ENCODE data around the gene TNFRSF4. TPM values are rescaled to one million over a fixed set of nuclear protein-coding genes. Genes with fewer than 3 reads are reported as not detected.
A peak's percentile ranks its signal among the peaks of the same experiment; 100 is the strongest.

Gene TNFRSF4
- total and polyA plus RNA-seq, 10 of the 15 experiments (the other 5 are each of a cell fraction or from before 2014, with no cell fraction given): 0.05 to 7.3 (median 2.5) TPM; not detected in 1

- BruUV-seq (replicated peaks): no TSS peak
- ATAC-seq: peak; percentile 47
- ChIA-PET SMC1A (ENCODE audit: uncharacterized antibody, unreplicated experiment) (interaction anchor here (1.1 kb wide), 1 partner anchor 25 kb away, joined by 3 read pairs; no protein-coding TSS in a partner anchor), RAD21 (ENCODE audit: unreplicated experiment) (interaction anchor here (0.8 kb wide), 1 partner anchor 12 kb away, joined by 3 read pairs; no protein-coding TSS in a partner anchor), POLR2A (no interaction called here), CTCF (interaction anchor here (1.4 kb wide), 1 partner anchor 116 kb away, joined by 4 read pairs; no protein-coding TSS in a partner anchor)
- peaks cover 1% of the 10 kb centered on the region for H3K79me2 ChIP-seq (ENCODE audit: control insufficient read depth, insufficient read depth, low read length)
- intact Hi-C loops (cut with micrococcal nuclease; ENCODE audit: unreplicated experiment): no loop called here
- no peak overlapping the region for H3K27ac ChIP-seq (ENCODE audit: control insufficient read depth, insufficient read depth)
- no peak overlapping the region for H2AFZ ChIP-seq (ENCODE audit: control insufficient read depth, low read depth, low read length)
- WGBS (ENCODE audit: insufficient coverage, insufficient replicate concordance, low lambda C conversion rate, missing lambda C conversion rate): 29% methylated on average over 42 of the region's 48 CpGs
- no peaks in the 10 kb centered on the region for H3K4me1 ChIP-seq (ENCODE audit: control insufficient read depth, insufficient read depth, low read length)
- H3K9ac ChIP-seq (ENCODE audit: control insufficient read depth, insufficient read depth, low read length): no peak overlapping the region
- H4K20me1 ChIP-seq (ENCODE audit: control insufficient read depth, insufficient read depth): no peaks in the 10 kb centered on the region
- H3K4me3 ChIP-seq: no peak overlapping the region
- FAIRE-seq: no peak
- in situ Hi-C loops (cut with MboI): no loop called here
- H3K27me3 ChIP-seq (replicated peaks in 1 of 2; ENCODE audit: control insufficient read depth in 2 of 2, insufficient read depth in 2 of 2, low read length in 1 of 2): no peaks in the 10 kb centered on the region
- H3K36me3 ChIP-seq (ENCODE audit: control insufficient read depth in 2 of 2, insufficient read depth in 2 of 2, low read length in 1 of 2): no peaks in the 10 kb centered on the region
- H3K4me2 ChIP-seq (ENCODE audit: control insufficient read depth, insufficient read depth): no peak overlapping the region
- TF ChIP-seq MTA2 (IDR thresholded peaks at IDR 0.05; ENCODE audit: low read depth) (0 out of 2 replicates have a peak, but pooled peaks have one; percentile 19), NR2F1 (conservative IDR thresholded peaks at IDR 0.05) (peak; percentile 47; the same call in 1 of the 2 replicates), BHLHE40 (IDR thresholded peaks at IDR 0.05; ENCODE audit: borderline replicate concordance in 1 of 2, low read depth in 2 of 2, low read length in 1 of 2) (peak; percentile 48 to 80; a peak in 3 of 4 replicates), NFYB (IDR thresholded peaks at IDR 0.05; ENCODE audit: insufficient read depth, low read depth, low read length) (no peak), EGR1 (IDR thresholded peaks at IDR 0.05; ENCODE audit: borderline replicate concordance in 1 of 2, low read depth in 2 of 2, low read length in 2 of 2) (no peak), TCF12 (IDR thresholded peaks at IDR 0.05; ENCODE audit: low read depth, low read length) (0 out of 2 replicates have a peak, but pooled peaks have one; percentile 12), DPF2 (IDR thresholded peaks at IDR 0.05) (0 out of 2 replicates have a peak, but pooled peaks have one; percentile 41), BACH1 (IDR thresholded peaks at IDR 0.05; ENCODE audit: borderline replicate concordance) (peak; percentile 61; the same call in 1 of the 2 replicates), NR2C1 (IDR thresholded peaks at IDR 0.05) (no peak)
- TF ChIP-seq, protein P1, sequence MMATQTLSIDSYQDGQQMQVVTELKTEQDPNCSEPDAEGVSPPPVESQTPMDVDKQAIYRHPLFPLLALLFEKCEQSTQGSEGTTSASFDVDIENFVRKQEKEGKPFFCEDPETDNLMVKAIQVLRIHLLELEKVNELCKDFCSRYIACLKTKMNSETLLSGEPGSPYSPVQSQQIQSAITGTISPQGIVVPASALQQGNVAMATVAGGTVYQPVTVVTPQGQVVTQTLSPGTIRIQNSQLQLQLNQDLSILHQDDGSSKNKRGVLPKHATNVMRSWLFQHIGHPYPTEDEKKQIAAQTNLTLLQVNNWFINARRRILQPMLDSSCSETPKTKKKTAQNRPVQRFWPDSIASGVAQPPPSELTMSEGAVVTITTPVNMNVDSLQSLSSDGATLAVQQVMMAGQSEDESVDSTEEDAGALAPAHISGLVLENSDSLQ (IDR thresholded peaks at IDR 0.05): peak; percentile 20; the same call in 1 of the 2 replicates
- H3K9me3 ChIP-seq (replicated peaks; ENCODE audit: control insufficient read depth, insufficient read depth, low read length): no peaks in the 10 kb centered on the region; the same call in 2 of the 3 replicates
- no peak for DNase-seq (ENCODE audit: low read depth, low spot score)
Observed at GRCh38 chr1:1237874-1238701, 24.1 kb upstream of the TNFRSF4 start.
